CD4-positive, alpha-beta T cell treated with Interferon alpha-2 for 1 hour (primary cell): ENCODE measurements around the gene SIL1.
"Not testable (repeated sequence)": the region's sequence is repeated elsewhere in the genome, so short reads cannot be mapped to it uniquely, and the experiment has no call there.

Source experiments
- DNase-seq, 2 donors: peaks; one replicate each; pipeline ENCODE4 v3.0.0-alpha.2; 2020 to 2022

Gene SIL1

GRCh38 chr5:139199321-139199720, 1.2 kb upstream of the SIL1 start:
- DNase-seq: no peak

- DNase-seq: no peak
Measured at GRCh38 chr5:139196296-139196956, 1.7 kb downstream of the SIL1 start.

GRCh38 chr5:139194486-139194885, 3.7 kb downstream of the SIL1 start:
- no peak for DNase-seq

GRCh38 chr5:139193928-139194327, 4.2 kb downstream of the SIL1 start:
- no peak for DNase-seq

- not testable (repeated sequence) for DNase-seq
Measured at GRCh38 chr5:139192906-139193305, 5.3 kb downstream of the SIL1 start.

DNA sequence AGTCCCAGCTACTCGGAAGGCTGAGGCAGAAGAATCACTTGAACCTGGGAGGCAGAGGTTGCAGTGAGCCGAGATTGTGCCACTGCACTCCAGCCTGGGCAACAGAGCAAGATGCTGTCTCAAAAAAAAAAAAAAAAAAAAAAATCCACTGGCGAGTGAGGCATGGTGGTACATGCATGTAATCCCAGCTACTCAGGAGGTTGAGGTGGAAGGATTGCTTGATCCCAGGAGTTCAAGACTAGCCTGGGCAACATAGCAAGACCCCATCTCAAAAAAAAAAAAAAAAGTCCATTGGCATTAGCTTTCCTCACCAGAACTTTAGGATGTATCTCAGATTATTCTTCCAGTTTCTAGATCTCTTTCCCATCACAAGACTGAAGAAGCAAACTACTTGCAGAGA, 6.2 kb downstream of the SIL1 start:
- not testable (repeated sequence) for DNase-seq

- no peak for DNase-seq
Measured at GRCh38 chr5:139190125-139190524, 8.0 kb downstream of the SIL1 start.

GRCh38 chr5:139188558-139189270, 9.5 kb downstream of the SIL1 start:
- no peak for DNase-seq

DNA sequence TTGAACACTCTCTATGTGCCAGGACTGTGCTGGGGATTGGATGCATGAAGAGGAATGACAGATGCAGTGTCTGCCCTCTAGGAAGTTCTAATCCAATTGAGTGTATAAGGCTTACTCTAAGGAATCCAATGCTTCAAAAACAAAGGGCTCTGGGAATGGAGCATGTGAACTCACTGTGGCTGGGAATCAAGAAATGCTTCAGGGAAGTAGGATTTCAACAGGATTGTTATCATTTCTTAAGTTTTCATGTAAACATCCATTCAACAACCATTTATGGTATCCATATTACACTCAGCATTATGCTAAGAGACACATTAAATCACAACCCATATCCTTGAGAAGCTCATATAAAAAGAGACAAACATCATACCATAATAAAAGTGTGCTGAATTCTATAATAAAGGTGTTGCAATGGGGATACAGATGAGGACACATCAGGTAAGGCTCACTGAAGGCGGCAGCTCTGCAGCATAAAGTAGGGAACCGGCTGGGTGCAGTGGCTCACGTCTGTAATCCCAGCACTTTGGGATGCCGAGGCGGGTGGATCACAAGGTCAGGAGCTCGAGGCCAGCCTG, 11.3 kb downstream of the SIL1 start:
- DNase-seq: no peak

- DNase-seq: no peak
Measured at GRCh38 chr5:139186261-139186660, 11.9 kb downstream of the SIL1 start.

GRCh38 chr5:139185589-139185988, 12.6 kb downstream of the SIL1 start:
- DNase-seq: no peak

DNA sequence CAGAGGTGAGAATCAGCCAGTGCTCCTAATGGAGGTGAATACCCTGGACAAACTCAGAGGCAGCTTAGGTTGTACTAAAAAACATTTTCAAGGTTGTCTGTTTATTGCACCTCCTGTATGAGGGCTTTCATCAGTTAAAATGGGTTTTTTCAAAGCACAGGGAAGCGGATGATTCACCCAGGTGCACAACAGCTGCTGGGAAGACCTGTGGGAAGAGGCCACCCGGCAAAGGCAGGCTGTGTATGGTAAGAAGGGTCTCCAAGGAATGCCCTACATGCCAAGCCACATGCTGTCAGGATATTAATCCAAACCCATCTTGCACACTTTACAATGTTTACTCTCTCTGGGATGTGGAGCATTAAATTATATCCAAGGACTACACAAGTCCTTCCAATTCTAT, 14.7 kb downstream of the SIL1 start:
- DNase-seq: no peak

GRCh38 chr5:139182528-139183296, 15.5 kb downstream of the SIL1 start:
- DNase-seq: no peak

GRCh38 chr5:139181835-139182452, 16.2 kb downstream of the SIL1 start:
- DNase-seq: no peak

DNA sequence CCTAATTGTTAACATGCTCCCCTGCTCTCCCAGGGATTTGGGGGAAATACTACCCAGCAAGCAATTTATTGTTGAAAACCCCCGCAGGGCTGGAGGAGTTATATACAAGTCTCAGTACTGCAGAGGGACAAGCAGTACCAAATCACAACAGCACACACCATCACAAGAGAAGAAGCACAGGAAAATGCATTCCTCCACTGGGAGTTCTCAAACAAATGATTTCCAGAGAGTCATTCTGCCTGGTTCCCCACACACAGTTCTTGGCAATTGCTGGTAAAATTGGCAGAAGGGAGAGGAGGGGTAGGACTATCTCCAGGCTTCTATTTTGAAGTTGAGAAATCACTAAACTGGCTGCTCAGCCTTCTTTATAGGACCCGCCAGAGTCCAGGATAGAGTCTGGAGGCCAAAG, 16.8 kb downstream of the SIL1 start:
- no peak for DNase-seq

DNA sequence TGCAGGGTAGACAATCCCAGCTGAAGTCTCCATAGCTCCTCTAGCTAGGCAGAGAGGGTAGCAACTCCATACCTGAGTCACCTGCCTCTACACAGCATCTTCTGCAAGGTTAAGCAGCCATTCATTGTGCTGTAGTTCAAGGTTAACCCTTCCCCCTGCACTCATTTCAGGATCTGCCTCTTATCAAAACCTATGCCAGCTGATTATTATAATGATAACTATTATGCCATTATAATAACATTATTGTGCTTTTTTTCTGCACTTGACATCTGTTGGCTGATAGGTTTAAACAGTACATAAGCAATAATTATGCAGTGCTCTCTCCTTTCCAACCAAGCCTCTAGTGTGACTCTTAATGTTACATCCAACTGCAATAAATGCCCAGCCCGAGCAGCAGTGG, 17.3 kb downstream of the SIL1 start:
- no peak for DNase-seq

- DNase-seq: not testable (repeated sequence)
Measured at GRCh38 chr5:139179778-139180513, 18.2 kb downstream of the SIL1 start.

GRCh38 chr5:139178935-139179334, 19.2 kb downstream of the SIL1 start:
- no peak for DNase-seq

- DNase-seq: no peak
Measured at GRCh38 chr5:139178589-139178917, 19.6 kb downstream of the SIL1 start.

GRCh38 chr5:139177809-139178588, 20.2 kb downstream of the SIL1 start:
- peak in 1 of 2 donors; percentile 2 for DNase-seq

DNA sequence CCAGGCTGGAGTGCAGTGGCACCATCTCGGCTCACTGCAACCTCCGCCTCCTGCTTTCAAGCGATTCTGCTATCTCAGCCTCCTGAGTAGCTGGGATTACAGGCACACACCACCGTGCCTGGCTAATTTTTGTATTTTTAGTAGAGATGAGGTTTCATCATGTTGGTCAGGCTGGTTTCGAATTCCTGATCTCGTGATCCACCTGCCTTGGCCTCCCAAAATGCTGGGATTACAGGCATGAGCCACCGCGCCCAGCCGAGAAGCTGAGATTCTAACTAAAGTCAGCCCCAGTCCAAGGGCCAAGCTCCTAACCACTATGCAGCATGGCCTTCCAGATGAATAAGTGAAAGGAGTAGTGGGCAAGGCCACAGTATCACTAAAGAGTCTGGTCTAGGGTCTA, 20.9 kb downstream of the SIL1 start:
- DNase-seq: not testable (repeated sequence)

DNA sequence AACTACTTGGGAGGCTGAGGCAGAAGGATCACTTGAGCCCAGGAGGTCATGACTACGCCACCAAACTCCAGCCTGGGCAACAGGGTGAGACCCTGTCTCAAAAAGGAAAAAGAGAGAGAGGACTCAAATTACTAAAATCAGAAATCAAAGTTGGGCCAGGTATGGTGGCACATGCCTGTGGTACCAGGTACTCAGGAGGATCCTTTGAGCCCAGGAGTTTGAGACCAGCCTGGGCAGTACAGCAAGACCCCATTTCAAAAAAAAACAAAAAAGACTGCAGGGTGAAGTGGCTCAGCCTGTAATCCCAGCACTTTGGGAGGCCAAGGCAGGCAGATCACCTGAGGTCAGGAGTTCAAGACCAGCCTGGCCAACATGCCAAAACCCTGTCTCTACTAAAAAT, 23.8 kb downstream of the SIL1 start:
- DNase-seq: not testable (repeated sequence)
